WTC11 (cell line): ENCODE data around the gene SPSB3. TPM values are rescaled to one million over a fixed set of nuclear protein-coding genes. Genes with fewer than 3 reads are reported as not detected.

Source experiments
- ATAC-seq: fragments of 200-7000 bp; cut with Tn5 transposase; 2 replicates; pipeline ENCODE4 v1.10.0; 2021; ENCODE audit warnings: mild to moderate bottlenecking, moderate library complexity
- CTCF ChIA-PET: fragments of 300-600 bp; sonication (Branson Sonifier 250); formaldehyde crosslinking; loops from one replicate; lab custom pipeline; 2021; ENCODE audit warnings: antibody characterized with exemption; lab: Charles Lee
- POLR2A ChIA-PET: fragments of 350-600 bp; sonication (Branson Sonifier 250); formaldehyde crosslinking; loops from one replicate; lab custom pipeline; 2021; ENCODE audit warnings: antibody characterized with exemption; lab: Charles Lee
- DNase-seq: peaks from one replicate; pipeline ENCODE4 v3.0.0; 2021; ENCODE audit warnings: low spot score
- H3K27ac Mint-ChIP-seq: 2 replicates; pipeline ENCODE4 v1.8.0; 2021; ENCODE audit warnings: mixed read lengths
- H3K27me3 Mint-ChIP-seq: 2 replicates; pipeline ENCODE4 v1.8.0; 2021; ENCODE audit warnings: low read depth, mild to moderate bottlenecking, moderate library complexity, mixed read lengths
- H3K36me3 Mint-ChIP-seq: 2 replicates; pipeline ENCODE4 v1.8.0; 2021; ENCODE audit warnings: mixed read lengths
- H3K4me1 Mint-ChIP-seq: 2 replicates; pipeline ENCODE4 v1.8.0; 2022; ENCODE audit warnings: mixed read lengths
- H3K4me3 Mint-ChIP-seq: 2 replicates; pipeline ENCODE4 v1.8.0; 2021; ENCODE audit warnings: mild to moderate bottlenecking, moderate library complexity, mixed read lengths
- H3K9me3 Mint-ChIP-seq: 2 replicates; pipeline ENCODE4 v1.8.0; 2021; ENCODE audit warnings: mixed read lengths
- ERG ChIP-seq: fragments of 250-450 bp; sonication (Bioruptor Pico); IDR thresholded peaks from 2 replicates; pipeline ENCODE4 v1.8.0; 2021; ENCODE audit warnings: mild to moderate bottlenecking
- FOXP4 ChIP-seq: sonication (generic); formaldehyde crosslinking; IDR thresholded peaks from 2 replicates; pipeline ENCODE4 v1.8.0; 2022; ENCODE audit warnings: mild to moderate bottlenecking, missing genetic modification reagents
- GABPB1 ChIP-seq: sonication (generic); formaldehyde crosslinking; IDR thresholded peaks from 2 replicates; pipeline ENCODE4 v1.8.1; 2023; ENCODE audit warnings: mild to moderate bottlenecking, missing genetic modification reagents
- KAT7 ChIP-seq: sonication (generic); formaldehyde crosslinking; IDR thresholded peaks from 2 replicates; pipeline ENCODE4 v1.8.1; 2023; ENCODE audit warnings: missing genetic modification reagents, mild to moderate bottlenecking, borderline replicate concordance
- MXD4 ChIP-seq: fragments of 250-450 bp; sonication (Bioruptor Pico); IDR thresholded peaks from 2 replicates; pipeline ENCODE4 v1.8.0; 2021; ENCODE audit warnings: mild to moderate bottlenecking, moderate library complexity, borderline replicate concordance
- MYBL2 ChIP-seq: sonication (generic); formaldehyde crosslinking; IDR thresholded peaks from 2 replicates; pipeline ENCODE4 v1.8.1; 2023; ENCODE audit warnings: mild to moderate bottlenecking, moderate library complexity, missing genetic modification reagents
- NFE2L1 ChIP-seq: sonication (generic); formaldehyde crosslinking; IDR thresholded peaks from 2 replicates; pipeline ENCODE4 v1.8.1; 2023; ENCODE audit warnings: missing genetic modification reagents
- SP1 ChIP-seq: sonication (generic); formaldehyde crosslinking; conservative IDR thresholded peaks from 2 replicates; pipeline ENCODE4 v1.8.1; 2022; ENCODE audit warnings: missing genetic modification reagents
- STAT6 ChIP-seq: sonication (generic); formaldehyde crosslinking; conservative IDR thresholded peaks from 2 replicates; pipeline ENCODE4 v1.8.1; 2023; ENCODE audit warnings: mild to moderate bottlenecking, low read depth, missing genetic modification reagents, moderate library complexity
- ZNF232 ChIP-seq: sonication (generic); formaldehyde crosslinking; IDR thresholded peaks from 2 replicates; pipeline ENCODE4 v1.8.0; 2022; ENCODE audit warnings: mild to moderate bottlenecking, missing genetic modification reagents
- ZNF263 ChIP-seq: sonication (generic); formaldehyde crosslinking; IDR thresholded peaks from 2 replicates; pipeline ENCODE4 v1.8.1; 2022; ENCODE audit warnings: low read depth, mild to moderate bottlenecking, moderate library complexity, missing genetic modification reagents
- ZNF396 ChIP-seq: fragments of 250-450 bp; sonication (Bioruptor Pico); IDR thresholded peaks from 2 replicates; pipeline ENCODE4 v1.8.0; 2021; ENCODE audit warnings: mild to moderate bottlenecking, moderate library complexity, borderline replicate concordance
- ZNF425 ChIP-seq: fragments of 250-450 bp; sonication (Bioruptor Pico); conservative IDR thresholded peaks from 2 replicates; pipeline ENCODE4 v1.9.0; 2021; ENCODE audit warnings: mild to moderate bottlenecking
- total RNA-seq: library from RNA; stranded (reverse); gene quantifications from 3 replicates; pipeline ENCODE4 v1.2.3, GENCODE V29; 2021
- TF ChIP-seq, protein P1 (sequence below): sonication (generic); formaldehyde crosslinking; IDR thresholded peaks from 2 replicates; pipeline ENCODE4 v1.8.0; 2022; ENCODE audit warnings: mild to moderate bottlenecking, missing genetic modification reagents
- TF ChIP-seq, protein P2 (sequence below): sonication (generic); formaldehyde crosslinking; IDR thresholded peaks from 2 replicates; pipeline ENCODE4 v1.8.1; 2023; ENCODE audit warnings: mild to moderate bottlenecking, missing genetic modification reagents
- TF ChIP-seq, protein P3 (sequence below): fragments of 250-450 bp; sonication (Bioruptor Pico); IDR thresholded peaks from 2 replicates; pipeline ENCODE4 v1.9.0; 2021; ENCODE audit warnings: mild to moderate bottlenecking
- TF ChIP-seq, protein P4 (sequence below): sonication (generic); formaldehyde crosslinking; IDR thresholded peaks from 2 replicates; pipeline ENCODE4 v1.8.1; 2023; ENCODE audit warnings: mild to moderate bottlenecking, missing genetic modification reagents, moderate library complexity

The SPSB3 gene
- total RNA-seq, 1 experiment from 2014 or later: 32.8 TPM

DNA sequence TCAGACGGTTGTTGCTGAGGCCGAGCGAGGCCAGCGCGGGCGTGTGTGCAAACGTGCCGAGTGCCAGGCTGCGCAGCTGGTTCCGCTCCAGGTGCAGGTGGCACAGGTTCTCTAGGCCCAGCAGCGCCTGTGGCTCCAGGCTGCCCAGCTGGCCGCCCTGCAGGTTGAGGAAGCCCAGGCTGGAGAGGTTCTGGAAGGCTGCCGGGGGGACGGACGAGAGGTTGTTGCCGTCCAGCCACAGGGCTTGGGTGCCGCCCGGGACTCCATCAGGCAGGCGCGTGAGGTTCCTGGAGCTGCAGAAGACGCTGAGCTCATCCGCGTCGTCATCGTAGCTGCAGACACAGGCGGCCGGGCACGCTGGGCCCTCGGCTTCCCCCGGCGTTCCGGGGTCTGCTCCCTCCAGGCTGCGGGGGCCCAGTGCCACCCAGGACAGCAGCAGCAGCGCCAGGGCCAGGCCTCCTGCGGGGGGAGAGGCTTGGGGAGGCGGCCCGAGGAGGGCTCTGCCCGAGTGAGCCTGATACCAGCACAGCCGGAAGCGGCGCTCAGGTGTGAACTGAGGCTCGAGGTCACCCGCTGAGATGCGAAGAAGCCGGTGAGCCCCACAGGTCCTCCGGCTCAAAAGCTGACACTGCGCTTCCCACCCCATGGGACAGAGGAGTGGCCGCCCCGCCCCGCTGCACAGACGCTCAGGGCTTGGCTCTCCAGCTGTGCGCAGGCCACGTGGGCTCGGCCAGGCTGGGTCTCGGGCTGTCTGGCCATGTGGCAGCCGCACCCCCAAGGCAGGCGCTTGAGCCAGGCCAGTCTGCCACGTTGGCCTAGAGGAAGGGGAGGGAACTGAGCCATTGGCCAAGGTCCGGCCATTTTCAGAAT, 9.8 kb upstream of the SPSB3 start:
- DNase-seq (no peak), ATAC-seq (no peak)
- peaks cover 6% of the 10 kb centered on the region for H3K36me3 Mint-ChIP-seq
- H3K27ac Mint-ChIP-seq: no peak overlapping the region
- H3K9me3 Mint-ChIP-seq: peaks cover 6% of the 10 kb centered on the region
- H3K4me1 Mint-ChIP-seq: no peaks in the 10 kb centered on the region
- H3K27me3 Mint-ChIP-seq: no peaks in the 10 kb centered on the region; the same call in 1 of the 2 replicates
- CTCF ChIA-PET: interaction anchor here (0.7 to 1.6 kb wide), 2 partner anchors 10 to 132 kb away, joined by 3 to 5 read pairs; partner anchors contain the start of genes NUBP2 and SPSB3
- H3K4me3 Mint-ChIP-seq: no peak overlapping the region
- POLR2A ChIA-PET: interaction anchor here (1.2 kb wide), 1 partner anchor 9 kb away, joined by 3 read pairs; the partner anchor contains the start of genes NUBP2 and SPSB3
- no peak for TF ChIP-seq KAT7 (CRISPR knock-in tag)
- TF ChIP-seq, protein P1, sequence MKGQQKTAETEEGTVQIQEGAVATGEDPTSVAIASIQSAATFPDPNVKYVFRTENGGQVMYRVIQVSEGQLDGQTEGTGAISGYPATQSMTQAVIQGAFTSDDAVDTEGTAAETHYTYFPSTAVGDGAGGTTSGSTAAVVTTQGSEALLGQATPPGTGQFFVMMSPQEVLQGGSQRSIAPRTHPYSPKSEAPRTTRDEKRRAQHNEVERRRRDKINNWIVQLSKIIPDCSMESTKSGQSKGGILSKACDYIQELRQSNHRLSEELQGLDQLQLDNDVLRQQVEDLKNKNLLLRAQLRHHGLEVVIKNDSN: no peak
- TF ChIP-seq ZNF263 (CRISPR knock-in tag): no peak
- no peak for TF ChIP-seq NFE2L1 (CRISPR knock-in tag)
- no peak for TF ChIP-seq MYBL2
- TF ChIP-seq, protein P2, sequence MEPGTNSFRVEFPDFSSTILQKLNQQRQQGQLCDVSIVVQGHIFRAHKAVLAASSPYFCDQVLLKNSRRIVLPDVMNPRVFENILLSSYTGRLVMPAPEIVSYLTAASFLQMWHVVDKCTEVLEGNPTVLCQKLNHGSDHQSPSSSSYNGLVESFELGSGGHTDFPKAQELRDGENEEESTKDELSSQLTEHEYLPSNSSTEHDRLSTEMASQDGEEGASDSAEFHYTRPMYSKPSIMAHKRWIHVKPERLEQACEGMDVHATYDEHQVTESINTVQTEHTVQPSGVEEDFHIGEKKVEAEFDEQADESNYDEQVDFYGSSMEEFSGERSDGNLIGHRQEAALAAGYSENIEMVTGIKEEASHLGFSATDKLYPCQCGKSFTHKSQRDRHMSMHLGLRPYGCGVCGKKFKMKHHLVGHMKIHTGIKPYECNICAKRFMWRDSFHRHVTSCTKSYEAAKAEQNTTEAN (CRISPR knock-in tag): no peak
- TF ChIP-seq, protein P3, sequence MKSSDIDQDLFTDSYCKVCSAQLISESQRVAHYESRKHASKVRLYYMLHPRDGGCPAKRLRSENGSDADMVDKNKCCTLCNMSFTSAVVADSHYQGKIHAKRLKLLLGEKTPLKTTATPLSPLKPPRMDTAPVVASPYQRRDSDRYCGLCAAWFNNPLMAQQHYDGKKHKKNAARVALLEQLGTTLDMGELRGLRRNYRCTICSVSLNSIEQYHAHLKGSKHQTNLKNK (CRISPR knock-in tag): no peak
- no peak for TF ChIP-seq STAT6 (CRISPR knock-in tag)

DNA sequence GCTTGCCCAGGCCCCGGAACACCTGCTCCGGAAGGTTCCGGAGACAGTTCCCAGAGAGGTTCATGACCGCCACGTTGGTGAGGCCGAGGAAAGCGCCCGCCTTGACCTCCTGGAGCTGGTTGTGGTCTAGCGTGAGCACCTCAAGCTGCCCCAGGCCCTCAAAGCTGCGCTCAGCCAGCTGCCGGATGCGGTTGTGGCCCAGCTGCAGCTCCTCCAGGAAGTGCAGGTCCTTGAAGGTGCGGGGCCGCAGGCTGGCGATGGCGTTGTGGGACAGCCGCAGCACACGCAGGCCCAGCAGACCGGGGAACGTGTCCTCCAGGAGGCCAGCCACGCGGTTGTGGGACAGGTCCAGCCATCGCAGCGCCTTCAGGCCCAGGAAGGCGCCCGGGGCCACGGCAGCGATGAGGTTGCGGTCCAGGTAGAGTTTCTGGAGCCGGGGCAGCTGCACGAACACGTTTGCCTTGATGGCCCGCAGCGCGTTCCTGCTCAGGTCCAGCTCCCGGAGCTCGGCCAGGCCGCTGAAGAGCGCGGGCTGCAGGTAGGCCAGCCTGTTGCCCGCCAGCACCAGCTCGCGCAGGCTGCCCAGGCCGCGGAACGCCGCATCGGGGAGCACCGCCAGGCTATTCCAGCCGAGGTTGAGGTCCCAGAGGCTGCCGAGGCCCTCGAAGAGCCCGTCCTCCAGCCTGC, 9.0 kb upstream of the SPSB3 start:
- ATAC-seq (no peak), DNase-seq (peak; percentile 17)
- TF ChIP-seq SP1 (CRISPR knock-in tag) (no peak), MXD4 (no peak), FOXP4 (no peak), ZNF232 (CRISPR knock-in tag) (no peak), ERG (CRISPR knock-in tag) (no peak), GABPB1 (no peak), ZNF425 (CRISPR knock-in tag) (no peak), ZNF396 (no peak)
- TF ChIP-seq, protein P4, sequence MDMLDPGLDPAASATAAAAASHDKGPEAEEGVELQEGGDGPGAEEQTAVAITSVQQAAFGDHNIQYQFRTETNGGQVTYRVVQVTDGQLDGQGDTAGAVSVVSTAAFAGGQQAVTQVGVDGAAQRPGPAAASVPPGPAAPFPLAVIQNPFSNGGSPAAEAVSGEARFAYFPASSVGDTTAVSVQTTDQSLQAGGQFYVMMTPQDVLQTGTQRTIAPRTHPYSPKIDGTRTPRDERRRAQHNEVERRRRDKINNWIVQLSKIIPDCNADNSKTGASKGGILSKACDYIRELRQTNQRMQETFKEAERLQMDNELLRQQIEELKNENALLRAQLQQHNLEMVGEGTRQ (CRISPR knock-in tag): no peak
- no peaks in the 10 kb centered on the region for H3K4me1 Mint-ChIP-seq
- POLR2A ChIA-PET: no interaction called here
- H3K4me3 Mint-ChIP-seq: no peak overlapping the region
- H3K9me3 Mint-ChIP-seq: no peaks in the 10 kb centered on the region
- CTCF ChIA-PET: interaction anchor here (0.7 kb wide), 1 partner anchor 9 kb away, joined by 3 read pairs; the partner anchor contains the start of genes NUBP2 and SPSB3
- no peak overlapping the region for H3K27ac Mint-ChIP-seq
- no peaks in the 10 kb centered on the region for H3K27me3 Mint-ChIP-seq
- peaks cover 5% of the 10 kb centered on the region for H3K36me3 Mint-ChIP-seq
